ENCODE results near the gene PIAS2.
A peak's percentile ranks its signal among the peaks of the same experiment; 100 is the strongest.
"Not testable (repeated sequence)": the region's sequence is repeated elsewhere in the genome, so short reads cannot be mapped to it uniquely, and the experiment has no call there.

The PIAS2 gene

GRCh38 chr18:46917108-46917802, at the start of gene PIAS2, which contains the start of gene KATNAL2:
TSS of gene PIAS2 (minus strand) at chr18:46917507. CDS start at chr18:46917345, 162 bp downstream.
TSS of gene KATNAL2 (plus strand) at chr18:46917602. CDS start at chr18:46946873, 29,271 bp downstream.
- DNase-seq (ENCODE audit: low read depth) = no peak
- peak; percentile 47 for TF ChIP-seq CTCF (IDR thresholded peaks at IDR 0.05; ENCODE audit: control insufficient read depth, extremely low read depth, insufficient read depth)
- H3K4me3 ChIP-seq (ENCODE audit: low read depth, low read length) = peak within 1 kb of the TSS; percentile 70

GRCh38 chr18:46966266-46966665, 49.0 kb upstream of the PIAS2 start:
- not testable (repeated sequence) for DNase-seq (ENCODE audit: low read depth); H3K4me3 ChIP-seq (ENCODE audit: low read depth, low read length)

- H3K4me3 ChIP-seq (ENCODE audit: low read depth, low read length) = not testable (repeated sequence)
These were observed 47.4 kb upstream of the PIAS2 start for GRCh38 chr18:46964579-46965293.

GRCh38 chr18:46963656-46964578, 46.6 kb upstream of the PIAS2 start:
- not testable (repeated sequence) for H3K4me3 ChIP-seq (ENCODE audit: low read depth, low read length); DNase-seq (ENCODE audit: low read depth)

More at GRCh38 chr18:46964579-46965293, 47.4 kb upstream of the PIAS2 start:
- DNase-seq (ENCODE audit: low read depth) = not testable (repeated sequence)

- no peak for TF ChIP-seq CTCF (IDR thresholded peaks at IDR 0.05; ENCODE audit: control insufficient read depth, extremely low read depth, insufficient read depth)
- DNase-seq (ENCODE audit: low read depth) = no peak
- no peak overlapping the region for H3K4me3 ChIP-seq (ENCODE audit: low read depth, low read length)
These were observed 40.9 kb upstream of the PIAS2 start for GRCh38 chr18:46958209-46958608.

GRCh38 chr18:46953195-46953594, 35.9 kb upstream of the PIAS2 start:
- DNase-seq (ENCODE audit: low read depth) = no peak
- H3K4me3 ChIP-seq (ENCODE audit: low read depth, low read length) = no peak overlapping the region
- TF ChIP-seq CTCF (IDR thresholded peaks at IDR 0.05; ENCODE audit: control insufficient read depth, extremely low read depth, insufficient read depth) = no peak

- peak; percentile 58 for TF ChIP-seq CTCF (IDR thresholded peaks at IDR 0.05; ENCODE audit: control insufficient read depth, extremely low read depth, insufficient read depth)
- no peak for DNase-seq (ENCODE audit: low read depth)
- no peak overlapping the region for H3K4me3 ChIP-seq (ENCODE audit: low read depth, low read length)
These were observed 32.9 kb upstream of the PIAS2 start for GRCh38 chr18:46950064-46950656.
